Stimulated activated CD4-positive, alpha-beta T cell treated with anti-CD3 and anti-CD28 coated beads, TNF-alpha, amount 100 ng/mL, for 24 hours (primary cell): ENCODE measurements around the gene RHOB.
"Not testable (repeated sequence)": the region's sequence is repeated elsewhere in the genome, so short reads cannot be mapped to it uniquely, and the experiment has no call there.

Experiments used
- DNase-seq, 3 experiments: peaks; one replicate each; pipeline ENCODE4 v3.0.0-alpha.2; 2020; ENCODE audit warnings: low read depth in 3 of 3

The RHOB gene

DNA sequence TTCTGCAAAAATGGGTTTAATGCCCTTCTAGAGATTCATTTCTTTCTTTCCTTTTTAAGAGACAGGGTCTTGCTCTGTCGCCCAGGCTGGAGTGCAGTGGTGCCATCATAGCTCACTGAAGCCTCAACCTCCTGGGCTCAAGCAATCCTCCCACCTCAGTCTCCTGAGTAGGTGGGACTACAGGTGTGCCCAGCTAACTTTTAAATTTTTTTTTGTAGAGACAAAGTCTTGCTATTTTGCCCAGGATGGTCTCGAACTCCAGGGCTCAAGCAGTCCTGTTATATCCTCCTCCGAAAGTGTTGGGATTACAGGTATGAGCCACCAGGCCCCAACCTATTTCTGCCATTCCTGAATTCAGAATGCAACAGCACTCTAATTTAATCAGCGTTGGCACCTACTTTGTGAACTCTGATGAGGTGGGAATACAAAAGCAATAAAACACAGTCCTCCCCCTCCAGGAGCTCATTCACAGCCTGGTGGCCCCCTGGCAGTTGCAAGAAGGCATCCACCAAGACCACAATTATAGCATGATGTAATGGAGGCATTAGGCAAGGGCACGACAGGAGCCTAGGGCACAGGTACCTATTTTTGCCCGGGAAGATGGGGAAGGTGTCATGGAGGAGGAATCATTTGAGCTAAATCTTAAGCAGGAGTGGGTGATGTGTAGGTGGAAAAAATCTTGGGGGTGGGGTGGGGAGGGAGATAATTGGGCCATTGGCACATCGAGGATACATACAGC lies 5.1 kb downstream of the RHOB start:
- no peak for DNase-seq

DNA sequence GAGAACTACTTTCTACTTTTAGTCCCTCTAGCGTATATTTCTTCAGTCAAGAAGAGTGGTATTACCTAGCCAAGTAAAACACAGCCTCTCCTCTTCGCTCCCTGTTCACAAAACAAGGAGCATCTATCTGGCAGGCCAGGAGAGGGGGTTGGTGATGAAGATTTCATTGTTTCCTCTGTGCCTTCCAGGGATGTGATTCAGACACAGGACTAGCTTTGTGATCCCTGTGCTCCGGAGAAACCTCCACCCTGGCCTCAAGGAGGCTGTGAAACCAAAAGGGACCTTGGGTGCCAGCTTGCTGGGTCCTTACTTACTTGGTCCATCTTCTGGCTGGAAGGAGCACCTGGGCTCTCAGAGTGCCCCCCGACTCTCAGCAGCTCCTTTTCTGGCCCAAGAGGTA lies 5.7 kb downstream of the RHOB start:
- no peak for DNase-seq

DNA sequence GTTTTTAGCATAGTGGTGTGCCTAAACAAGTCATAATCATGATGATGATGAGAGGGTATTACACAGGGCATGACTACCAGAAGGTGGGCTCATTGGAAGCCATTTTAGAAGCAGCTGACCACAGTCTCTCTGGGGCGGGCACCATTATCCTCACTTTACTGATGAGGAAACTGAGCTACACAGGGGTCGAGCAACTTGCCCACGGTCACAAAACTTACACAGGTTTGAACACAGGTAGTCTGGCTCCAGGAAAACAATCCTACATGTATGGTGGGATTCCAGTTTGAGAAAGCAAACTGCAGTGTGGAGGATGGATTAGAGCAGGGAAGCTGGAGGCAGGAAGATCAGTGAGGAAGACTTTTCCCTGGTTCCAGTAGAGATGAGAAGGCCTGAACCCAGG lies 6.2 kb downstream of the RHOB start:
- no peak for DNase-seq

DNA sequence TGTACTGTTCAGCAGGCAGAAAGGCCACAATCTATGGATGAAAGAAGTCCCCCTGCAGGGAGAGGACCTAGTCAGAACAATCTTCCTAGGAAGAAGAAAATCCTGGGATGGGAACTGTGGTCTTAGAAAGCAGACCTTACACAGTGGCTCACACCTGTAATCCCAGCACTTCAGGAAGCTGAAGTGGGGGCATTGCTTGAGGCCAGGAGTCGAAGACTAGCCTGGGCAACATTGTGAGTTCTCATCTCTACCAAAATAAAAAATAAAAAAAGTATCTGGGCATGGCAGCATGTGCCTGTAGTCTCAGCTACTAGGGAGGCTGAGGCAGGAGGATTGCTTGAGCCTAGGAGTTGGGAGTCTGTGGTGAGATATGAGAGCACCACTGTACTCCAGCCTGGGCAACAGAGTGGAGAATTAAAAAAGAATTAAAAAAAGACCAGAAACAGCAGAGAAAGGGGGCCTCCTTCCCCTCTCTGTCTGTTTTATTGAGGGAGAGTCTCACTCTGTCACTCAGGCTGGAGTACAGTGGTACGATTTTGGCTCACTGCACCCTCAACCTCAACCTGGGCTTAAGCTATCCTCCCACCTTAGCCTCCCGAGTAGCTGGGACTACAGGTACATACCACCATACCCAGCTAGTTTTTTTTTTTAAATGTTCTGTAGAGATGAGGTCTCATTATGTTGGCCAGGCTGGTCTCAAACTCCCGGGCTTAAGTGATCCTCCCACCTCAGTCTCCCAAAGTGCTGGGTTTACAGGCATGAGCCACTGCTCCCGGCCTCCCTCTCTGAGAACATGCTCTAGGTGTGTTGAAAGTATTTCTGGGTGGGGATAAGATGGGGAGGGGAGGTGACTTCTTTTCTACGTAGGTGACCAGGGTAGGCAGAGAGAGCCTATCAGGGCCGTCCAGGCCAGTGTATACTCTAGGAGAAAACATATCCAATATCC lies 7.4 kb downstream of the RHOB start:
- no peak for DNase-seq

- DNase-seq, result no peak
These were observed 8.3 kb downstream of the RHOB start for GRCh38 chr2:20455076-20455587.

DNA sequence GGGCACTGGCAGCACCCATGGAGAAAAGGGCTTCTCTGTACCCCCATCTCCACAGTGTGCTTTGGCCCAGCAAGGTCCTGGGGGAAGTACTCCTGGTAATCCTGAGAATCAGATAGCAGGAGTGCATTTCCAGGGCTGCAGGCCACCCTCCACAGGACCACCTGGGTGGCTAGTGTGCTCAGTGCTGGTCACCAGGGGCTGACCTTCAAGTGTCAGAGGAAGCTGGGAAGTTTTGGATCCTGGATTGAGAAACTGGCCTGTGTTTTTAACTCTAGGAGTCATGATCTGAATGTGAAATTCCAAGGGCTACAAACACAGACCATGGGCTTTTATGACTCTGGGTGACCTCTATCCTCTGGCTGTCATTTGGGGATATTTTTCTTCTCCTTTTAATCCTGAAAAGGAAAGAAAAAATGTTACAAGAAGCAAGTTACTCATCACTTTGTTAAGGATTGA lies 9.3 kb downstream of the RHOB start:
- no peak for DNase-seq

- peak in 1 of 3 experiments; percentile 11 for DNase-seq
These were observed 10.0 kb downstream of the RHOB start for GRCh38 chr2:20456636-20457426.

- no peak for DNase-seq
These were observed 11.1 kb downstream of the RHOB start for GRCh38 chr2:20457661-20458630.

GRCh38 chr2:20458737-20459484 lies 12.0 kb downstream of the RHOB start:
- DNase-seq, result not testable (repeated sequence)

DNA sequence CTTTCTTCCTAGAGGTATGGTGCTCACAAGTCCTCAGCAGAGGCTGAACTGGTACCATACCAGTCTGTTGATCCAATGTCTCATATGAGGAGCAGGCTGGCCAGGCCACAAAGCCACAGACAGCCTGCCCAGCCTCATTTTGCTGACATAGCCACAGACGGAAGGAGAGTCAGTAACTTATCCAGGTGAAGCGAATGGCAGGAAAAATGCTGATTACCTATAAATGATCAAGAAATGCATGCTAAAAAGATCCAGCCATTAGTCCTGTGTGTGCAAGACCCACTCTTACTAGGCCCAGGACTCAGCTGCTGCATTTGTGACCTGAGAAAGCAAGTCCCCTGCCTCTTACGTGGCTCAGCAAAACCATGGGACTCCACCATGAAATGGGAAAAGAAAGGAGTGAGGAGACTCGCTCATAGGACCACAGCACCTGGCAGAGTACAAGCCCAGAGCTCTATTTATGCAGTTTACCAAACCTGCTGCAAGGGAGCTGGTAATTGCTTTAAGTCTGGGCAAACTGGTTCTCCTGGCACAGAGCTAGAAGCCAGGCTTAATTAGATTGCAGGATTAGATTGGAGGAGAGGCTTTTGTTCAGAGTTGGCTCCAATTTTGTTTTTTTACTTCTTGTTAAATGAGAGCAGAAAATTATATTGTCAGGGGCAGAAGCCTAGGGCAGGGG lies 19.0 kb downstream of the RHOB start:
- DNase-seq, result no peak

GRCh38 chr2:20467789-20468548 lies 21.1 kb downstream of the RHOB start:
- DNase-seq, result no peak

- no peak for DNase-seq
These were observed 22.0 kb downstream of the RHOB start for GRCh38 chr2:20468549-20469500.

- no peak for DNase-seq
These were observed 22.7 kb downstream of the RHOB start for GRCh38 chr2:20469595-20469994.

DNA sequence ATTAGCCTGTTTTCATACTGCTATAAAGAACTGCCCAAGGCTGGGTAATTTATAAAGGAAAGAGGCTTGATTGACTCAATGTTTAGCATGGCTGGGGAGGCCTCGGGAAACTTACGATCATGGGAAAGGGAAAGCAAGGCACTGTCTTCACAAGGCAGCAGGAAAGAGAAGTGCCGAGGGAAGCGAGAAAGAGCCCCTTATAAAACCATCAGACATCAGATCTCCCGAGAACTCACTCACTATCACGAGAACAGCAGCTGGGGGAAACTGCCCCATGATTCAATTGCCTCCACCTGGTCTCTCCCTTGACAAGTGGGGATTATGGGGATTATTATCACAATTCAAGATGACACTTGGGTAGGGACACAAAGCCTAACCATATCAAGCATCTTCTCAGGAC lies 23.3 kb downstream of the RHOB start:
- DNase-seq, result no peak

- no peak for DNase-seq
These were observed 24.3 kb downstream of the RHOB start for GRCh38 chr2:20471148-20471547.

GRCh38 chr2:20471902-20472559 lies 25.2 kb downstream of the RHOB start:
- no peak for DNase-seq

GRCh38 chr2:20472569-20472968 lies 25.7 kb downstream of the RHOB start:
- DNase-seq, result no peak
